Liver (tissue), 9 donors: Measurements from ENCODE around the gene MND1. TPM values are rescaled to one million over a fixed set of nuclear protein-coding genes. Genes with fewer than 3 reads are reported as not detected.

Experiments
- DNase-seq: peaks from one replicate; pipeline ENCODE4 v3.0.0-alpha.2; 2017; ENCODE audit warnings: low spot score
- H3K27ac ChIP-seq, 2 donors: one replicate each; pipeline ENCODE4 v1.7.0; 2013; ENCODE audit warnings: inconsistent platforms in 2 of 2, low read length in 2 of 2, control low read depth in 1 of 2, low read depth in 1 of 2, mild to moderate bottlenecking in 1 of 2
- H3K27me3 ChIP-seq, 4 donors: one replicate each; pipeline versions ENCODE4 v1.6.1 to v1.7.0; 2013; ENCODE audit warnings: low read length in 3 of 4, inconsistent platforms in 1 of 4, mild to moderate bottlenecking in 1 of 4, moderate library complexity in 1 of 4; ENCODE audit not compliant: control insufficient read depth in 4 of 4, insufficient read depth in 4 of 4
- H3K36me3 ChIP-seq, 4 donors: one replicate each; pipeline versions ENCODE4 v1.6.1 to v1.7.0; 2013; ENCODE audit warnings: low read length in 3 of 4, mild to moderate bottlenecking in 3 of 4, low read depth in 1 of 4, moderate library complexity in 1 of 4; ENCODE audit not compliant: control insufficient read depth in 4 of 4, insufficient read depth in 3 of 4
- H3K4me1 ChIP-seq, 4 donors: one replicate each; pipeline versions ENCODE4 v1.6.1 to v1.7.0; 2013; ENCODE audit warnings: low read length in 3 of 4, mild to moderate bottlenecking in 3 of 4, moderate library complexity in 1 of 4; ENCODE audit not compliant: control insufficient read depth in 4 of 4, insufficient read depth in 4 of 4
- H3K4me3 ChIP-seq, 3 donors: one replicate each; pipeline versions ENCODE4 v1.6.1 to v1.7.0; 2013; ENCODE audit warnings: low read length in 3 of 3, control low read depth in 1 of 3, low read depth in 1 of 3, mild to moderate bottlenecking in 1 of 3
- H3K9ac ChIP-seq, 2 donors: one replicate each; pipeline ENCODE4 v1.7.0; 2013; ENCODE audit warnings: low read length in 2 of 2, mild to moderate bottlenecking in 2 of 2, moderate library complexity in 2 of 2, control low read depth in 1 of 2, low read depth in 1 of 2
- H3K9me3 ChIP-seq, 4 donors: one replicate each; pipeline versions ENCODE4 v1.6.1 to v1.7.0; 2013; ENCODE audit warnings: low read length in 3 of 4; ENCODE audit not compliant: control insufficient read depth in 4 of 4
- CTCF ChIP-seq: fragments of 150-350 bp; IDR thresholded peaks from 2 replicates; pipeline ENCODE4 v1.5.1; 2017; ENCODE audit warnings: improper control_type of control experiment, low read depth, low read length; ENCODE audit not compliant: missing input control
- EGR1 ChIP-seq, 2 donors: IDR thresholded peaks; 2 replicates each; pipeline ENCODE4 v1.6.1; 2016 to 2018; ENCODE audit warnings: antibody characterized with exemption in 2 of 2, low read depth in 2 of 2
- FOXA1 ChIP-seq: IDR thresholded peaks from 2 replicates; pipeline ENCODE4 v1.6.1; 2016; ENCODE audit warnings: antibody characterized with exemption
- FOXA2 ChIP-seq: IDR thresholded peaks from 2 replicates; pipeline ENCODE4 v1.6.1; 2016; ENCODE audit warnings: antibody characterized with exemption
- GABPA ChIP-seq, 2 donors: IDR thresholded peaks in 1 of 2; conservative IDR thresholded peaks in 1 of 2; 2 replicates each; pipeline ENCODE4 v1.6.1; 2016; ENCODE audit warnings: antibody characterized with exemption in 2 of 2, mild to moderate bottlenecking in 1 of 2, moderate library complexity in 1 of 2
- HNF4A ChIP-seq, 2 donors: conservative IDR thresholded peaks; 2 replicates each; pipeline ENCODE4 v1.6.1; 2016; ENCODE audit warnings: antibody characterized with exemption in 2 of 2, mild to moderate bottlenecking in 2 of 2
- HNF4G ChIP-seq: IDR thresholded peaks from 2 replicates; pipeline ENCODE4 v1.6.1; 2016; ENCODE audit warnings: antibody characterized with exemption
- JUND ChIP-seq, 2 donors: IDR thresholded peaks; 2 replicates each; pipeline ENCODE4 v1.6.1; 2016; ENCODE audit warnings: antibody characterized with exemption in 2 of 2
- NR2F2 ChIP-seq: IDR thresholded peaks from 2 replicates; pipeline ENCODE4 v1.6.1; 2016; ENCODE audit warnings: antibody characterized with exemption
- RAD21 ChIP-seq, 2 donors: IDR thresholded peaks; 2 replicates each; pipeline ENCODE4 v1.6.1; 2016; ENCODE audit warnings: antibody characterized with exemption in 2 of 2, mild to moderate bottlenecking in 2 of 2
- REST ChIP-seq: IDR thresholded peaks from 2 replicates; pipeline ENCODE4 v1.6.1; 2016; ENCODE audit warnings: antibody characterized with exemption, mild to moderate bottlenecking
- RXRA ChIP-seq, 2 donors: IDR thresholded peaks; 2 replicates each; pipeline ENCODE4 v1.6.1; 2017 to 2018; ENCODE audit warnings: antibody characterized with exemption in 2 of 2, mild to moderate bottlenecking in 1 of 2
- SP1 ChIP-seq: IDR thresholded peaks from 2 replicates; pipeline ENCODE4 v1.6.1; 2018; ENCODE audit warnings: antibody characterized with exemption, mild to moderate bottlenecking
- TAF1 ChIP-seq: conservative IDR thresholded peaks from 2 replicates; pipeline ENCODE4 v1.6.1; 2016; ENCODE audit warnings: antibody characterized with exemption, mild to moderate bottlenecking
- YY1 ChIP-seq: IDR thresholded peaks from 2 replicates; pipeline ENCODE4 v1.6.1; 2016; ENCODE audit warnings: antibody characterized with exemption, mild to moderate bottlenecking
- ZBTB33 ChIP-seq: IDR thresholded peaks from 2 replicates; pipeline ENCODE4 v1.6.1; 2016; ENCODE audit warnings: antibody characterized with exemption
- WGBS: extraction: QIAGEN DNeasy Blood & Tissue Kit; methylation state at CpG from one replicate; pipeline ENCODE4 v1.1.7; 2013; 5-methylcytosine and 5-hydroxymethylcytosine counted together
- polyA plus RNA-seq, 2 donors: library from polyadenylated mRNA; stranded (reverse) in 1 of 2; unstranded in 1 of 2; fragments of 200-250 nt in 1 of 2; fragments of >200 nt in 1 of 2; fragmentation: Nextera tagmentation in 1 of 2; extraction: Ambion mirVana in 1 of 2; gene quantifications; one replicate each; pipeline versions ENCODE4 v1.2.1 to v1.2.3, GENCODE V29; 2013 to 2015
- total RNA-seq, 2 donors: library from RNA; depleted of rRNA; stranded (reverse); fragments of >200 nt; gene quantifications; one replicate each; pipeline ENCODE4 v1.2.3, GENCODE V29; 2014
- TF ChIP-seq, protein P1 (sequence below): IDR thresholded peaks from 2 replicates; pipeline ENCODE4 v1.6.1; 2016; ENCODE audit warnings: antibody characterized with exemption
- TF ChIP-seq, protein P2 (sequence below): IDR thresholded peaks from 2 replicates; pipeline ENCODE4 v1.6.1; 2016; ENCODE audit warnings: antibody characterized with exemption
- donor health status: healthy.
- donor health status: healthy.
- donor health status: healthy.
- donor health status: healthy.
- donor health status: healthy.

The MND1 gene
- total and polyA plus RNA-seq, 4 donors, result 0.17 to 2.5 (median 0.42) TPM

DNA sequence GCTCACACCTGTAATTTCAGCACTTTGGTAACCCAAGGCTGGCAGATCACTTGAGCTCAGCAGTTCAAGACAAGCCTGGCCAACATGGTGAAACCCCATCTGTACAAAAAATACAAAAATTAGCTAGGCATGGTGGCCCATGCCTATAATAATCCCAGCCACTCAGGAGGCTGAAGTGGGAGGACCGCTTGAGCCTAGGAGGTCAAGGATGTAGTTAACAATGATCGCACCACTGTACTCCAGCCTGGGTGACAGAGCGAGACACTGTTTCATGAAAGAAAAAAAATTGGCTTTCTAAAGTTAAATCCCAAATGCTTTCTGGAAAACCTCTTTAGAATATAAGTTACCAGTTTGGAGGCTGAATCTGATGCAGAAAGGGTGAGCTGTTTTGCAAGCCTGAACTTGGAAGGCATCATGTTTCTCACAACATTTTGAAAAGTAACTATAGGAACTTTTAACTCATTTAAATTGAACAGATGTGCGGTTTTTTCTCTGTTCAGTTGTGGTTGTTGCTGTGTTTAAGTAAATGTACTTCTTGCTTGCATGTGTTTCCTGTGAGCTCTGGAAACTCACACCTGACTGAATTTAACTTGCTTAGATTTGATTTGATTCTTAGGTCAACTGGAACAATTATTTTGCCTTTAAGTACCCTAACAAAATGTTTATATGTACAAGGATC lies 81.9 kb downstream of the MND1 start (continued):
- TF ChIP-seq CTCF, result no peak

- DNase-seq, result no peak
- Histone ChIP-seq H3K36me3 (no peaks in the 10 kb centered on the region), H3K4me3 (no peak overlapping the region), H3K9me3 (no peaks in the 10 kb centered on the region), H3K4me1 (no peaks in the 10 kb centered on the region), H3K27me3 (no peaks in the 10 kb centered on the region), H3K27ac (no peak overlapping the region), H3K9ac (no peak overlapping the region)
- WGBS, result 94% methylated on average over 4 of the region's 4 CpGs
- TF ChIP-seq, protein P1, sequence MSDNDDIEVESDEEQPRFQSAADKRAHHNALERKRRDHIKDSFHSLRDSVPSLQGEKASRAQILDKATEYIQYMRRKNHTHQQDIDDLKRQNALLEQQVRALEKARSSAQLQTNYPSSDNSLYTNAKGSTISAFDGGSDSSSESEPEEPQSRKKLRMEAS, result no peak
- TF ChIP-seq CTCF (no peak), RXRA (IDR thresholded peaks at IDR 0.05) (no peak), NR2F2 (no peak), TAF1 (no peak), EGR1 (IDR thresholded peaks at IDR 0.05; ENCODE audit: low read depth in 2 of 2) (no peak), YY1 (no peak), JUND (IDR thresholded peaks at IDR 0.05) (no peak), ZBTB33 (no peak), GABPA (IDR thresholded peaks at IDR 0.05 in 1 of 2, conservative IDR thresholded peaks at IDR 0.05 in 1 of 2) (no peak), RAD21 (IDR thresholded peaks at IDR 0.05) (no peak), REST (no peak), FOXA2 (no peak), HNF4A (conservative IDR thresholded peaks at IDR 0.05) (no peak), FOXA1 (no peak), SP1 (no peak), HNF4G (no peak)
- TF ChIP-seq, protein P2, sequence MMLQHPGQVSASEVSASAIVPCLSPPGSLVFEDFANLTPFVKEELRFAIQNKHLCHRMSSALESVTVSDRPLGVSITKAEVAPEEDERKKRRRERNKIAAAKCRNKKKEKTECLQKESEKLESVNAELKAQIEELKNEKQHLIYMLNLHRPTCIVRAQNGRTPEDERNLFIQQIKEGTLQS, result no peak
Observed at GRCh38 chr4:153427363-153428071, 83.0 kb downstream of the MND1 start.
